HG03097 (cell line): ENCODE results near the gene COL9A3.

Source experiments
- ATAC-seq: cut with Tn5 transposase; IDR thresholded peaks from one replicate; pipeline ENCODE4 v1.9.1; 2021; ENCODE audit not compliant: unreplicated experiment, low FRiP score

COL9A3 gene

DNA sequence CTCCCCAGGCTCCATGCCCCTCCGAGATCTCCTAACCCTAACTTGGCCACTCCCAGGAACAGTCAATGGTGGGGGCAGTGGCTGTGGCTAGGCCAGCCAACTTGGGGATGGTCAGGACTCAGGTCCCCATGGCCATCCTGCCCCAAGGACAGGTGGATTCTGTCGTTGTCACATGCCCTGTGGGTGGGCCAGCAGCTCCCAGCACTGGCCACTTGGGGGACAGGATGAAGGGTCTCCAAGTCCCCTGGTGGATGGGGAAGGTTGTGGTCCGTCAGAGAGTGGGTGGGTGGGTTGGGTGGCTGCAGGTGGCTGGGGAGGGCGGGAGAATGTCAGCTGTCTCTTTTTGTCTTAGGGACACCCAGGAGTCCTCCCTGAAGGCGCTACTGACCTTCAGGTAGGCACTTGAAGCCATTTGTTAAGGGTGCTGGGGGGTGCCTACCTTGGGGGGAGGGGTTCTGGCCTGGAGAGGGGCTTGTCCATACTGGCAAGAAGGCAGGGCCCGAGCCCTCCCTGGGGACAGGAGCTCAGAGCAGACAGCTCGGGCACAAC, 5.5 kb downstream of the COL9A3 start:
- no peak for ATAC-seq

DNA sequence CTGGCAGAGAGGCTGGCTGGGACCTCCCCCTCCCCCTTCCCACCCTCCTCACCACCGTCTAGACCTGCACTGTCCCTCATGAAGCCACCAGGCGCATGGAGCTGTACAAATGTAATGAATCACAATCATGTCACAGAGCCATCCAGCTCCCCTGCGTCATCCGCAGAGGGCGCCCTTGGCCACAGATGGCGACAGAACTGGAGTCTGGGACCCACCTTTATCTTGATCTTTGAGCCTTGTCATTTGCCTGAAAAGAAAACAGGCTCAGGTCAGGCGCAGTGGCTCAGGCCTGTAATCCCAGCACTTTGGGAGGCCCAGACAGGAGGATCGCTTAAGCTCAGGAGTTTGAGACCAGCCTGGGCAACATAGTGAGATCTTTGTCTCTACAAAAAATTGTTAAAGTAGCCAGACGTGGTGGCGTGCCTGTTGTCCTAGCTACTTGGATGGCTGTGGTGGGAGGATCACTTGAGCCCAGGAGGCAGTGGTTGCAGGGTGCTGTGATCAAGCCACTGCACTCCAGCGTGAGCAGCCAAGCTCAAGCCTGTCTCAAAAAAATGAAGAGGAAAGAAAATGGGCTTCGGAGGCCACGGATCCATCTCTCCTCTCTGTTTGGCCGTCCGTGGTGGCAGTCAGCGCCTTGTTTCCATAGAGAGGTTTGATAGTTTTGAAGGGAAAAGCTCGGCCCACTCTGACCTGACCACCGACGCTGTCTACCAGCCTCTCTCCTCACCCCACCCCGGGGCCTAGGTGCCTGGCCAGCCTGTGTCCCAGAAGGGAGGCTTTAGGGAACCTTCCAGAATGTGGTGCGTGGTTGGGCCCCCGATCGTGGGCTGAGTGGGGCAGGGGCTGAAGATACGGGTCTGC, 6.2 kb downstream of the COL9A3 start:
- ATAC-seq = no peak

DNA sequence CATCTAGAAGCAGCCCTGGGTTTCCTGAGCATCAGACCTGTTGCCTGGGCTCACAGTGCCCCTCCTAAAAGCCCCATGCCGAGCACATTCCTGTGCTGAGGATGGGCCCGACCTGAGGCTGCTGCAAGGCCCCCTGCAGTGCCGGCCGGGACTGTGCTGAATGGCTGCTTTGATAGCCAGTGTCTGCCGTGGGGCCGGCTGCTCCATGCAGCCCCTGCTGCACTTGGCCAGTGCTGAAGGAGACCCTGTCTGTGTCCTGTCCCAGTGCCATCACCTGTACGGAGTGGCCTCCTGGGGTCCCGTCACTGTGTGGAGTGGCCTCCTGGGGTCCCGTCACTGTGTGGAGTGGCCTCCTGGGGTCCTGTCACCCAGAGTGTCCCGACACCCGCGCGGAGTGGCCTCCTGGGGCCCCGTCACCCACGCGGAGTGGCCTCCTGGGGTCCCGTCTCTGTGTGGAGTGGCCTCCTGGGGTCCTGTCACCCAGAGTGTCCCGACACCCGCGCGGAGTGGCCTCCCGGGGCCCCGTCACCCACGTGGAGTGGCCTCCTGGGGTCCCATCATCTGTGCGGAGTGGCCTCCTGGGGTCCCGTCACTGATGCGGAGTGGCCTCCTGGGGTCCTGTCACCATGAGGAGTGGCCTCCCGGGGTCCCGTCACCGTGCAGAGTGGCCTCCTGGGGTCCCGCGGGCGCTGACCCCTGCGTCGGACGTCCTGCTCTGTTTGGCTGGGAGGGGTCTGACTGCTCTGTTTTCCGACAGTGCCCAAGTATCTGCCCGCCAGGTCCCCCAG, 7.0 kb downstream of the COL9A3 start:
- ATAC-seq = no peak

- no peak for ATAC-seq
These were observed 7.9 kb downstream of the COL9A3 start for GRCh38 chr20:62824476-62825332.

- no peak for ATAC-seq
These were observed 8.6 kb downstream of the COL9A3 start for GRCh38 chr20:62825333-62825985.

DNA sequence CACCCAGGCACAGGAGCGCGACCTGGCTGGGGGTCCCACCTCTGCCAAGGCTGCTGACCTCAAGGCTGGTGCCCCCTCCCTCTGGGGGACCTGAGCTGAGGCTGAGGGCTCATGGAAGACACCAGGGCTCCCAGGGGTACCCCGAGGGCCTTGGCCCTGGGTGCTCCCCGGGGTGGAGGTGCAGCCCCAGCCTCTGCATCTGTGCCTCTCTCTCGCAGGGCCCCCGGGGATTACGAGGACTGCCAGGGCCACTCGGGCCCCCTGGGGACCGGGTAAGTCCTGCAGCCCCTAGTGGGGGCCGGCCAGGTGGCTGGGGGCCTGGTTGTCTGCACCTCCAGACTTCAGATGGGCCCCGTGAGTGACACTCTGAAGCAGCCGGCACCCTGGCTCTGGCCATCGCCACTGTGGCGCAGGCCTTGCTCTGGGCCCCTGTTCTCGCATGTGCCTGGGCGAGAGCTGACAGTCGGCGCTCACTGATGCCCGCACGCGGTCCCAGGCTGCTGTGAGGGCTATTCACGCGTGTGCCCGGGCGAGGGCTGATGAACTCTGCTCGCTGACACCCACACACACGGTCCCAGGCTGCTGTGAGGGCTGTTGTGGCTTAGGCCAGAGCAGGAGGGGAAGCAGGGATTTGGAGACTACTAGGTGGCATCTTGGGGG, 9.3 kb downstream of the COL9A3 start:
- ATAC-seq = no peak

- ATAC-seq = no peak
These were observed 9.9 kb downstream of the COL9A3 start for GRCh38 chr20:62826646-62827310.

GRCh38 chr20:62827311-62828038, 10.6 kb downstream of the COL9A3 start:
- ATAC-seq = no peak

- no peak for ATAC-seq
These were observed 11.2 kb downstream of the COL9A3 start for GRCh38 chr20:62828051-62828450.

- no peak for ATAC-seq
These were observed 11.8 kb downstream of the COL9A3 start for GRCh38 chr20:62828511-62829230.

DNA sequence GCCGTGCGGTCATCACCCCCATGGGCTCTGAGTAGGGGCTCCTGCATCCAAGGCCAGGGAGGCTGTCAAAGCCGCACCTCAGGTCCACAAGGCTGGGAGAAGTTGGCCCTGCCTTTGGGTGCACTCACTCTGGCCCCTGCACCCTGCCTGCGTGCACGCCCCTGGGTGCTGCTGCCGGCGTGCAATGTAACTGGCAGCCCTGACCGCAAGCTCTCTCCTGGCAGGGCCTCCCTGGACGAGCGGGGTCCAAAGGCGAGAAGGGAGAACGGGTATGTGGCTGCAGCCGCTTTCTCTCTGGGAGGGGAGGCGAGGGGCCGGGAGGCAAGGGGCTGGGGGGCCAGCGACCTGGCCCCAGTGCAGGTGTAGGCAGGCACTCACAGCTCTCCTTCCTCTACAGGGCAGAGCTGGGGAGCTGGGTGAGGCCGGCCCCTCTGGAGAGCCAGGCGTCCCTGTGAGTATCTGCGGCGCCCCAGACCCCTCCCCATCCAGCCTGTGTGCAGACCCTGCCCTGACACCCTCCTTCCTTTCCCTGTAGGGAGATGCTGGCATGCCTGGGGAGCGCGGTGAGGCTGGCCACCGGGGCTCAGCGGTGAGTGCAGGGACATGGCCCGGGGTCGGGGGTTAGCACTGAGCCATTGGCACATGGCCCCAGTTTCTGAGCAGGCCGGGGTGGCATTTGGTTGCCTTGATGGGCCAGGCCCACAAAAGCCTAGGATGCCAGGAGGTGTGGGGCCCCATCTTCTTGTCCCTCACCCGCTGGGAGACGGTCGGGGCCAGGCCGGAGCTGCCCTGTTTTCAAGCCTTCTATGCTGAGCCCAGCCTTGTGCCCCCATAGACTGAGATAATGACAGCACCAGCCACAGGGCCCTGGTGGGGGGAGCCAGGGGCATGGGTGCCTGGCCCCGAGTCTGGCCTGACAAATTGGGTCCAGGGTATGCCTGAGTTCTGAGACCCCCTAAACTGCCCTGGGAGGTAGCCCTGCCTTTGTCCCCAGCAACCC, 12.7 kb downstream of the COL9A3 start:
- no peak for ATAC-seq

DNA sequence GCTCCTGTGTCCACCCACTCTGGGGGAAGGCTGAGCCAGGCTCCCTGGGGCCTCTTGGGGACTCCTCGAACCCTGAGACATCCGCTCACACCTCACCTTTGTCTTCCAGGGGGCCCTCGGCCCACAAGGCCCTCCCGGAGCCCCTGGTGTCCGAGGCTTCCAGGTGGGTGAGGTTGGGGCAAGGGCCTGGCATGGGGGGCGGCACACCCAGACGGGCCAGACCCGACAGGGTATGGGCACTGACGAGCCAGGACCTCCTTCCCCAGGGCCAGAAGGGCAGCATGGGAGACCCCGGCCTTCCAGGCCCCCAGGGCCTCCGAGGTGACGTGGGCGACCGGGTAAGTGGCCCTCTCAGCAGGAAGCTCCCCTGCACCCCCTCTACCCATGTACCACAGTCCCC, 13.4 kb downstream of the COL9A3 start:
- no peak for ATAC-seq

GRCh38 chr20:62830821-62831220, 14.0 kb downstream of the COL9A3 start:
- ATAC-seq = no peak

DNA sequence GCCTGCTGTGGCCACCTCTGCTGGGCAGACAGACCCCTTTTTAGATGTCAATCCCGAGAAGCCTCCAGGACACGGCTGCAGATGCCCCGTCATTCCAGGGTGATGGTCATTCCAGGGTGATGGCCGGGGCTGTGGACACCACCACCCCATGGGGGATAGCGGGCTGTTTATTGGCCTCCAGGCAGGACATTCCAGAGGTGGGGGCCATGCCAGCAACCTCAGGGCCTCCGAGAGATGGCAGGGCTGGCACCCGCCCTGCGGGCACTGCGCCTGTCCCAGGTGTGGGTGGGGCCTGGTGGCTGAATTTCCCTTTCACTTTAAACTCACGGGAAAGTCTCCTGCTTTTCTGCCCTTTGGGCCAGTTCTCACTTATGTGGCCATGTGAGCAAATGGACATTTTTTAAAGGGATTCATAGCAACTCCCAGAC, 14.5 kb downstream of the COL9A3 start:
- no peak for ATAC-seq

DNA sequence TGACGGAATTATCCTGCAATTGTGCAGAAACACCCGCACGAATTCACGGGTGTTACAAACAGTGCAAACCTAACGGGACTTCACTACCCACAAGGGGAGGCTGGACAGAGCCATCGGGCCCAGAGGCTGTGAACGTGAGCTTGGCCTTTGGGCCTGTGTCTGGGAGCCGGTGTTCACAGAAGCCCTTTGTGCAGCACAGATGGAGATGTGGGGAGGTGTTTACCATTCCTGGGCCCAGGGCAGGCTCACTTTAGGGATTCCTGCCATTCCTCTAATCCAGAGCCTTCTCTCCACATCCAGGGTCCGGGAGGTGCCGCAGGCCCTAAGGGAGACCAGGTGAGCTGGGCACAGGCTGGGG, 15.0 kb downstream of the COL9A3 start:
- ATAC-seq = no peak

DNA sequence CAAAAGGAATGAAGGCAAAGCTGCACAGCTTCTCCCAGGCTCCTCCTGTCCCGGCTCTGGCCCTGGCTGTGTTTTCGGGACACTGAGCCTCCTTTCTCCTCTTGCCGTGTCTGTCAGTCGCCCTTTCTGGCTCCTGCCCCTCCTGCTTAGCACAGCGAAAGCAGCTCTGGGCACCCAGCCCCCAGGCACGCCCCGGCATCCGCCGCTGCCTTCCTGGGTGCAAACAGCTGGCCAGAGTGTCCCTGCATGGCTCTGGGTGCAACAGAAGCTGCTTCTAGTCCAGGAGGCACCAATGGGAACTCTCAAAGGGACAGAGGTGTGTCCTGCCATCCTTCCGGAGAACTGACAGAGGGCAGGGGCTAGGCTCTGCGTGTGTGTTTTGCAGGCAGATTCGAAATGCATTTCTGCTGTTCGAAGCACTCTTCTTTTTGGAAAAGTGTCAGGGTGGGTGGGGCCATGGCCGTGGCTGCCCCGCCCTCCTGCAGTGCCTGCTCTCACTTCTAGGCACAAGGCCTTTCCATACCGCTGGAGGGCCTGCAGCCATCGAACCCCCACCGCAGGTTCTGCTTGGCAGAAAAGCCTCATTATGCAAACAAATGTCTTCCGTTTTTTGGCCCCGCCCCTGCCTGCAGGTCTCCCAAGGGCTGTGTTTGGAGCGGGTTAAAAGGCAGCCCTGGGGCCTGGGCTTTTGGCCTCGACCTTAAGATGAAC, 15.5 kb downstream of the COL9A3 start:
- ATAC-seq = peak; percentile 38
